Hair follicle dermal papilla cell (primary cell): Measurements from ENCODE around the gene NFATC2IP. TPM values are rescaled to one million over a fixed set of nuclear protein-coding genes. Genes with fewer than 3 reads are reported as not detected.

Source experiments
- total RNA-seq: library from RNA; depleted of rRNA; stranded (reverse); fragments of >200 nt; gene quantifications from 2 replicates; pipeline ENCODE4 v1.2.3, GENCODE V29; 2012

Gene NFATC2IP
- 14.3 and 17.0 TPM in 2 replicates for total RNA-seq

DNA sequence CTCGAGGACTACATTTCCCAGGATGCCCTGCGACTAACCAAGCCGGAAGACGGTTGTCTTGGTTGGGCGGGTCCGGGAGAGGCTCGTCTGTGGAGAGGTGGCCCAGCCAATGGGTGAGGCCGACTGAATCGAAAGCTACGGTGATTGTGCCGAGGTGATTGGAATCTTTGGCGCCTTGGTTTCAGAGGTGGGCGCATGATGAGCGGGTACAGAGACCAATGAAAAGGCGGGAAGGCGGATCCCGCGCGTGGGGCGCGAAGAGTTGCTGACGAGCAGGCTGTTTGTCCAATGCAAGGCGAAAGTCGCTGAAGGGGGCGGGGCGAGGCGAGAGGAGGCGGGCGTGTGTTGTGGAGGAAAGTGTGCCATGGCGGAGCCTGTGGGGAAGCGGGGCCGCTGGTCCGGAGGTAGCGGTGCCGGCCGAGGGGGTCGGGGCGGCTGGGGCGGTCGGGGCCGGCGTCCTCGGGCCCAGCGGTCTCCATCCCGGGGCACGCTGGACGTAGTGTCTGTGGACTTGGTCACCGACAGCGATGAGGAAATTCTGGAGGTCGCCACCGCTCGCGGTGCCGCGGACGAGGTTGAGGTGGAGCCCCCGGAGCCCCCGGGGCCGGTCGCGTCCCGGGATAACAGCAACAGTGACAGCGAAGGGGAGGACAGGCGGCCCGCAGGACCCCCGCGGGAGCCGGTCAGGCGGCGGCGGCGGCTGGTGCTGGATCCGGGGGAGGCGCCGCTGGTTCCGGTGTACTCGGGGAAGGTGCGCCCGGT, at the start of gene NFATC2IP:
Gene NFATC2IP (plus strand): TSS at position 290 of the 762 bp plus-strand sequence. CDS start 75 bp downstream, at position 365.

GRCh38 chr16:28924762-28925385, 25.9 kb upstream of the NFATC2IP start, which contains the start of gene RABEP2:
TSS of gene RABEP2 (minus strand) at chr16:28925238. CDS start at chr16:28925163, 75 bp downstream.

DNA sequence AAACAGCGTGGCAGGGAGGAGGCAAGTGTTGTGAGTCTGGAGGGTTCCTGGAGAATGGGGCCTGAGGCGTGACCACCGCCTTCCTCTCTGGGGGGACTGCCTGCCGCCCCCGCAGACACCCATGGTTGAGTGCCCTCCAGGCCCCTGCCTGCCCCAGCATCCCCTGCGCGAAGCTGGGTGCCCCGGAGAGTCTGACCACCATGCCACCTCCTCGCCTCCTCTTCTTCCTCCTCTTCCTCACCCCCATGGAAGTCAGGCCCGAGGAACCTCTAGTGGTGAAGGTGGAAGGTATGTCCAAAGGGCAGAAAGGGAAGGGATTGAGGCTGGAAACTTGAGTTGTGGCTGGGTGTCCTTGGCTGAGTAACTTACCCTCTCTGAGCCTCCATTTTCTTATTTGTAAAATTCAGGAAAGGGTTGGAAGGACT, 18.9 kb upstream of the NFATC2IP start, which contains the start of gene CD19:
Gene CD19 (plus strand): TSS at position 171 of the 425 bp plus-strand sequence. CDS start 30 bp downstream, at position 201.

GRCh38 chr16:28974437-28975157, 23.9 kb downstream of the NFATC2IP start, which contains the start of gene SPNS1:
TSS of gene SPNS1 (plus strand) at chr16:28974778. CDS start at chr16:28975152, 374 bp downstream.

GRCh38 chr16:28984619-28985135, 33.9 kb downstream of the NFATC2IP start, which contains the start of gene LAT:
TSS of gene LAT (plus strand) at chr16:28985052. CDS start at chr16:28985418, 366 bp downstream.

Other genes with a start within 250 kb of the NFATC2IP start
- 56.1 and 69.3 TPM in 2 replicates for gene EIF3C, start 239.5 kb upstream of the NFATC2IP start, total RNA-seq
- gene NPIPB9, start 199.2 kb upstream of the NFATC2IP start, total RNA-seq = 2.7 and 4.4 TPM in 2 replicates
- 51.1 and 61.3 TPM in 2 replicates for gene ATXN2L, start 127.9 kb upstream of the NFATC2IP start, total RNA-seq
- gene TUFM, start 104.6 kb upstream of the NFATC2IP start, total RNA-seq = 73.0 and 74.9 TPM in 2 replicates
- 19.8 and 22.9 TPM in 2 replicates for gene SH2B1, start 87.1 kb upstream of the NFATC2IP start, total RNA-seq
- under 0.01 and 0.32 TPM in 2 replicates for gene ATP2A1, start 72.4 kb upstream of the NFATC2IP start, total RNA-seq
- 24.3 and 28.1 TPM in 2 replicates for gene RABEP2, start 25.7 kb upstream of the NFATC2IP start, total RNA-seq
- 0.12 TPM in 1 of 2 replicates, not detected in the other for gene CD19, start 19.0 kb upstream of the NFATC2IP start, total RNA-seq
- gene SPNS1, start 23.8 kb downstream of the NFATC2IP start, total RNA-seq = 30.8 and 31.2 TPM in 2 replicates
- gene LAT, start 34.1 kb downstream of the NFATC2IP start, total RNA-seq = 0.49 TPM in 2 replicates